Stimulated activated CD8-positive, alpha-beta memory T cell treated with anti-CD3 and anti-CD28 coated beads, Interleukin-7, amount 100 ng/mL, for 4 hours (primary cell): ENCODE measurements around the gene KIF6.

Source experiments
- DNase-seq, 2 donors: peaks; one replicate each; pipeline ENCODE4 v3.0.0-alpha.2; 2020; ENCODE audit warnings: low read depth in 2 of 2

KIF6 gene

DNA sequence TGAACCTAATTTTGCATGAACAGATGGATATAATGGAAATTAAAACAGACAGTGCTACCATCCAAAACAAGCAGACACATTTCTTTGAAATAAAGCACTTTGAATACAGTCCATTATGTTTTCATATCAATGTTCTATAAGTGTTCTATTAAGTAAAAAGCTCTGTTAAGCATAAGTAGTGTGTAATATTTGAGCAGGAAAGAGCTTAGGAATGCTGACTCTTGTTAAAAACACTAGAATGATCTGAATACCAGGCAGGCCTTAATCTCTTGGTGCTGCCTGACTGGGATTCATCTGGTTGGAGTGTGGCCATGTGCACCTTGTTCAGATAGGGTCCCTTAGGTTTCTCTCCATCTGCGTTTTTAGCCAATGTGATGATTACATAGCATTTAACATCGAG lies 130.9 kb downstream of the KIF6 start:
- DNase-seq: no peak

DNA sequence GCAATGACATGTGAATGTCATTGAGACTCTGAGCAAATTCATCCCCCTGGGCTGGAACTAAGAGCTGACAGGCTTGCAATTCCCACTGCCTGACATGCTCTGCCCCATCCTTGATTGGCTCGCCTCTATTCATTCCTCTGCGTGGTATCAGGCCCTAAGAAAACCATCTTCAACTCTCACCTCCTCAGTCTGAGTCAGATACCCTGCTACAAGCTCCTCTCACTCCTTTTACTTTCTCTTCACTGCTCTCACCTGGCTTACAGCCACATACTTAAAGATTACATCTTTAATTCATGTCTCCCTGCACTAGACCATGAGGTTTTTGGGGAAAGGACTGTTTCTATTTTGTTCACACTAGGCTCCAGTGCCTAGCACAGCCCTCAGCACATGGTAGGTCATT lies 131.6 kb downstream of the KIF6 start:
- no peak for DNase-seq

DNA sequence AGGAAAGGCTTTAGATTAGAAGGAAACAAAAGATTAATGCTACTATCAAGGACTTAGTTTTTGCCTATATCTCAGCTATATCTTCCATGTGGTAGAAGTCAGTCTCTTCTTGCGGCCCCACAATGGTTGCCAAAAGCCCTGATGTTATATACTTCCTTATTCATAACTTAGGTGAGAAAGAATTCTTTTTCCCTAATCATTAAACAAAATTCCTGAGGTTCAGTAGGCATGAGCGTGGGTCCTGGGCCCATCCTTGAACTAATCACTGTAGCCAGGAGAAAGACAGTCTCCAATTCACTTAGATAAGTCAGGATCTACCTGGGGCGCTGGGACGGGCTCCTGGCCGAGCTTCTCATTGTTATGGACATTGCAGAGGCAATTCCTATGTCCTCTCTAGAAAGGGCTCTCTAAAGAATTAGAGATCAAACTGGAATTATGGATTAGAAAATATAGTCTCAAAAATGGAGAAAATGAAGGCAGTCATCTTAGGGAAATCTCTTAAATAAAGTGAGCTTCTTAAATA lies 134.3 kb downstream of the KIF6 start:
- DNase-seq: no peak

DNA sequence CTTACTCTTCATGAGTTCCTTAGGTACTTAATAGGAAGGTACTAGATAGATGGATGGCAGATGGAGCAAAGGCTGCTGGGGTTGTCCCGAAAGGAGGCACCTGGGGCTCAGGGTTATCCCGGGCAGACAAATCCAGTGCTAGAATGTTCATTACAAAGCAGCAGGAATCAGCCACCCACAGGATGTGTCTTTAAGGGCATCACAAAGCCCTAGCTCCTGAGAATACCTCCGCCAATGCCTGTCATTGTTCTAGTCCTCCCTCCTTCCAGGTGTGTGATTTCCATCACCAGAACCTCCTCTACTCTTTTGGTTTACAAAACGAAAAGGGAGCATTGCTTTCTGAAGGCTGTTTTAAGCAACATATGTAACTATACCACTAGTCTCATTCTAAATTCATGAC lies 138.1 kb downstream of the KIF6 start:
- no peak for DNase-seq

DNA sequence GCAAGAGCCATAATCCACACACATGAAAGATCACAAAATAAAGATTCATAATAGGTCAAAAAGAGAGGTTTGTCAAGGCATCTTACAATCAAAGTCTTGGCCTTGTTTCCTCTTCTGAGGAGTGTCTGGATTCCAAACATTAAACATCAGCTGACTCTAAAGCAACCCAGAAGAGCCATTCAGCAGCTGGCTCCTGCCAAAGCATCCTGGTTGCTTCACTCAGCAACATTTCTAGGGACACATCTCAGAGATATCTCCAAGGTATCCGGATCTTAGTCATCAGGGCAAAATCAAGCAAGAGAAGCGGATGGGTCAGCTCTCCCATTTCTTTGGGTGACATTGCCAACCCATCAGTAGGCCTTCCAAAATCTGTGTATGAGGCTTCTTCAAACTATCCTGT lies 139.6 kb downstream of the KIF6 start:
- DNase-seq: no peak

DNA sequence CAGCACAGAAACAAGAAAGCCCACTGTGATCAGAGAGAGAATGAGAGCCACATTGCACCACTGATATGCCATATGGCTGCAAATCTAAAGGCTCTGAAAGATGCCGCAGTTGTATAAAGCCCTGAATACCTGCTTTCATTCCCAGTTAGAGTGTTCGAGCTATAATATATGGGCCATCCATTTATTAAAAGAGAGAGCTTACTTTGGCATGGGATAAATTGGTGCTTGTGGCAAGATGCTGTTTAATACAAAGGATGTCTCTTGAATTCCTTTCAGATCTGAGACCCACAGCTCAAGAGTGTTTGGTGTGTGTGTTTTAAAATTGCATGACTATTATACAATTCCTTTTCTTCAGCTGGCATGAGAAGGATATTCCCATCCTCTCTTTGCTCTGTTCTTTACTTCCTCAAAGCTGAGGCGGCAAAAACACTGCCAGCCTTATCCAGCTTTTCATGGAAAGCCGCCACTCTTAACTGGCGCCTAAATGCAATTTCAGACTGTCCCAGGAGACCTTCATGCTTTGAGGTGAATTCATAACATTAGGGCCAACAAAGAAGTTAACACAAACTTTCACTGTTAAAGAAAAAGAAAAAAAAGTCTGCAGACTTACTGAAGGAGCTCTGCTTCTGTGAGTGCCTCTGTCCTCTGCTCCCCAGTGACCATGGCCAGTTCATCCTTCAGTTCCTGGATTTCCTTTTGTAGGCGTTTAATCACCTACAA lies 147.6 kb downstream of the KIF6 start:
- no peak for DNase-seq

DNA sequence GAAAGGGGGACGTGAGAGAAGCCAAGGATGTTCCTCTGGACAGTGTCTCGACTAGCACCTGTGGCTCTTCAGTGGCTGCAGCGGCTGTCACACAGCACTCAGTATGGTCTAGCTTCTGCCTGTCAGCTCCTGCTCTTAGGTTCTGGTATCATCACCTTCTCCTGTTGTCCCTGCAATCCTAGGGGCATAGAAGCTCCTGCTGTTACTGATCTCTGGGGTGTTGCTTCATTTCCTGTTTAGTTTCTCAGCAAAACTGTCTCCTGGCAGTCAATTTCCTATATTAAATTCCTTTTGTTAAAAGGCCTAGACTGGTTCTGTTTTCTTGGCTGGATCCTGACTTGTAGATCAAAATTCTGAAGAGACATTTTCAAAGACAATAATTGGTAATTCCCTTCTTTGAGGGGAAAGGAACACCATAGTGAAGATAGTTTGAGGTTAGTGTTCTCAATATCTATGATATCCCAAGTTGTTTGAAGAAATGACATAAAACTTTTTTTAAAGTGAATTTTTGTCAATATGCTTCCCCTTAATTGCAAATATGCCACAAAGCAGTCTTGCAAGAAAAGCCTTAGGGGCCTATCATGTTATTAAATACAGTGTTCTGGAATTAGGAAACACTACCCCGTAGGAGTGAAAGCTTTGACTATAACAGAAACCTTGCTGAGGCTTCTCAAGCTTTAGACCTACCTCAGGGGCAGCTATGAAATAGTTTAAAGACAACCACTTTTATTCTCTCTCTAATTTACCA lies 148.5 kb downstream of the KIF6 start:
- no peak for DNase-seq

DNA sequence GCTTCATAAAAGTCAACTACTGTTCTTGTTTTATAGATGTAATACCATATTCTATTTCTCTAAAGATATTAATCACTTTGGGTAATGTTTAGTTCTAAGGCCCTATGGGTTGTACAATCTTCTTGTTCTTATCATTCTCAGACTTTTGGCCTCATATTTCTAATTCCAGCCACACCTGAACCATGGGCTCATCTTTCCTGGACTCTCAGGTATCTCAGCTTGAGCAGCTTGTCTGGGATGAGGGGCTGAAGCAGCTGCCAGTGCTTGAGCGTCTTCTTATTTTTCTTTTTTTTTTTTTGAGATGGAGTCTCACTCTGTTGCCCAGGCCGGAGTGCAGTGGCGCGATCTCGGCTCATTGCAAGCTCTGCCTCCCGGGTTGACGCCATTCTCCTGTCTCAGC lies 150.2 kb downstream of the KIF6 start:
- no peak for DNase-seq

DNA sequence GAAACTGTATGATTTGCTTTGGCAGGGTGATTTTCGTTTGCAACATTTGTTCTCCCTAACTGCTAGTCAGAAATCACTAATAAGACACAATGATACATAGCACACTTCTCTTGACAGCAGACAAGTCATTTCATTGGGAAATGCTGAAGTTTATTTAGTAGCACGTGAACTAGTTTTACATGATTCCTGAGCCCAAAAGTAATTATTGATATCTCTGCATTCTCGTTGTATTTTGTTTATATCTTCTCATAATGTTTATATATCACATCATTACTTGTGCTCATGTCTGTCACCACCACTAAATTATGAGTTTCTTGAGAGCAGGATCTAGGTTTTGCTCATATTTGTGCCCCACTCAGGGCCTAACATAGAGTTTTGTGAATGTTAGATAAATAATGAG lies 151.7 kb downstream of the KIF6 start:
- no peak for DNase-seq

DNA sequence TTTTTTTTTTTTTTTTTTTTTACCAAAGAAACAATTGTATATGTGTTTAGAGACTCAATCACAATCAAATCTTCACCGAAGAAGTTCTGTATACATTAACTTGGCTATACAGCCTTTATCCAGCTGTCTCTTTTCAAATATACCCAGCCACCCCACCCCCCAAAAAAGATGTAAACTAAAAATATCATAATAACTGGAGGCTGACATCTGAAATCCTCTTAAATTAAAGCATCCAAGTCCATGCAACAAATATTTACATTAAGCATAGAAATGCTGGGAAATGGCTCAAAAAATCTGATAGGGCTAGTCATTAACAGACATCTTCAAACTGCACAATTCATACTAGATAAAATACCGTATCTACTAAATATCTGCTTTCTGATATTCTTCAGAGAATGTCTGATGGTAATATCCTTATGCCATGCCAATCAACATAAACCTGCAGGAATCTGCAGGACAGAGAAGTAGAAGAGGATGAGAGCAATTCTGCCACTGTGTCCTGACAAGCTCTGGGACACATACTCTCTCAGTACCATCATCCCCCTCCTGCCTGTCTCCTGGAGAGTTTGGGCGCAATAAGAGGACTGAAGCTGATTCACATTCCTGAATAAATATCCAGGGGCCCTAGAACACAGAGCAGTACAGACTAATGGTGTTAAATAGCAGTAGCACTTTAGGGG lies 152.4 kb downstream of the KIF6 start:
- DNase-seq: no peak

DNA sequence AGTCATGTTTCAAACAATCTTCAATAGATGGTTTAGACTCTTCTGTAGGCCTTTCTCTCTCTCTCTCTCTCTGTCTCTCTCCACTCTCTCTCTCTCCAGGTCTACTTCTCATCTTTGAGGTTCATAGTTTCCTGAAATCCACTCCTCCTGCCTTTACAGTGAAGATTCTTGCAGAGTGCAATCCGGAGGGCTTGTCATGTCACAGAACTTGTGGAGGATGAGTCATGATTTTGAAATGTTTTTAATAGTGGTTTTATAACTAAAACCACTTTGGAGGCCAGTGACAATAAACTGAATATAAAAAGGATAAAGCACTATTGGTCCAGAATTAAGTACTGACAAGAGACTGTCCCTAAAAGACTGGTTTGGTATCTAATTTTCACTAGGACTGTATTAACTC lies 156.3 kb downstream of the KIF6 start:
- DNase-seq: no peak

DNA sequence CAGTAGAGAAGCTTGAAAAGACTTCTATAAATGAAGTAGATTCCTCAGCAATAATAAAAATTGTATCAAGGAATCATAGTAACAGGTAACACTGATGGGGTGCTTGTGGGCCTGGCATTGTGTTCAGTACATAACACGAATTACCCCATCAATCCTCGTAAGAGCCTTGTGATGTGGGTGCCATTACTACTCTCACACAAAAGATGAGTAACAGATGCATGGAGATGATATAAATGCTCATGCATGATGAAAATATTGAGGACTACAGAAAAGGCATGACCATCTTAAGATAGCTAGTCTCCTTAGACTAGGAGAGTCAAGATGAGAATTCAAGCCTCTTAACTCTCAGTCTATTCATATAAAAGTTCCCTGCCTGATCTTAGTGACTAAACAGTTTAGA lies 158.1 kb downstream of the KIF6 start:
- DNase-seq: no peak

DNA sequence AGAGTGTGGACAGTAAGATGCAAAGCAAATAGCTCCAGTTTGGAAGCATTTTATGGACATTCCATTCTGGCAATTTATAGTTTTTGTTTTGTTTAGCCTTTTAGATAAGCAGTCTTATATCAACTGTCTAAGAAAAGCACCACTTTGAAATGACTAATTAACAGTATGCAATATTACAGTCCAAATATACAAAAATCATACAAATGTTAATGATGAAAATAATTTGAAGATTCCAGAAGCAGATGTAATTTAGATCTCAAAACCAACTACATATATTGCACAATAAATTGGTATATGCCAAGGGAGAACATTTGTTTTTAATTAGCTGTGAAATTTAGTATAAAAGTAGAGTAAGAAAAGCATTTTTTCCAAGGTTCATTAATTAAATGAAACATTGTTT lies 158.8 kb downstream of the KIF6 start:
- no peak for DNase-seq

DNA sequence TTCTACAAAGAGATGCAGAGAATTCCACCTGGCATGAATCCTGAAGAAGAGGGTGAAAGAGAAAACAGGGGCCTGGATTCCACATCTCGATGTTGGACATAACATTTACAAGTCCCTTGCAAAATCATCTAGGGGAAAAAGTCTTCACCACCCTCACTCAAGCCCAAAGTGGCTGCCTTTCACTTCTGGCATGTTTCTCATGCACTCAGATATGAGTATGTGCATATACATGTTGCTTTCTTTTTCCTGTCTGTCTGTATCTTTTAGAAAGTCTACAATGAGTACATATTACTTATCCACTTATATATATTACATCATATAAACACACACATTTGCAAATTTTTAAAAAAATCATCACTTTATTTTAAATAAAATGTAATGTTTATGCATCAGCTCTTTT lies 159.3 kb downstream of the KIF6 start:
- no peak for DNase-seq

DNA sequence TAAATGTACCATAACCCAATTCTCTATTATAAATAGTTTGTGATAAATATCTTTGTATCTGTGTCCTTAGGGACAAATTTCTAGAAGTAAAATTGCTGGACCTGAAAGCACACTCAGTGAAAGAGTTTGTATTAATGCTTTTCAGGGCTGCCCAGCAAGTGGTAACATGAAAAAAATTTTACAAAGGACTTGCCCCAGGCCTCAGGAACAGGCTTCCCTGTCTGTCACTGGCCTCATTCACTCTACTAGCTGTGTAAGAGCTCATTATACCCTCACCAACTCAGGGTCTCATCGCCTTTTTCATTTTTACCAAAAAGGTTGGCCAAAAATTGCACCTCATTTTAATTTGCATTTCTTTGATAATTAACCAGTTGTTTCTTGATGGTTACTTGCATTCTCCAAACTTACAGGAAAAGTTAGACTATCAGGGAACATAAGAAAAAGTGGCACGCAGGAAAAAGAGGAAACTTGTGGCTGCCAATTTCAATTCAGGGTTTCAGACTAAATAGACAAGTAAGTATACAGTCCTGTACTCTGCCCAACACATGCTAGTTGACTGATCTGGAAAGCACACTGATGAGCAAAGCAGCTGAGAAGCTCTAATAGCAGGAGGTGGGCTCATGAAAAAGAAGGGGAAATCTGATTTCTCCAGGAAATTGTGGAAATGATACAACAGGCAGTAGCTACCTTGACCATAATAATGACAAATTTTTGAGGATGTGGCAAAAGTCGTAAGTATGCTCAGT lies 161.5 kb downstream of the KIF6 start:
- DNase-seq: no peak

DNA sequence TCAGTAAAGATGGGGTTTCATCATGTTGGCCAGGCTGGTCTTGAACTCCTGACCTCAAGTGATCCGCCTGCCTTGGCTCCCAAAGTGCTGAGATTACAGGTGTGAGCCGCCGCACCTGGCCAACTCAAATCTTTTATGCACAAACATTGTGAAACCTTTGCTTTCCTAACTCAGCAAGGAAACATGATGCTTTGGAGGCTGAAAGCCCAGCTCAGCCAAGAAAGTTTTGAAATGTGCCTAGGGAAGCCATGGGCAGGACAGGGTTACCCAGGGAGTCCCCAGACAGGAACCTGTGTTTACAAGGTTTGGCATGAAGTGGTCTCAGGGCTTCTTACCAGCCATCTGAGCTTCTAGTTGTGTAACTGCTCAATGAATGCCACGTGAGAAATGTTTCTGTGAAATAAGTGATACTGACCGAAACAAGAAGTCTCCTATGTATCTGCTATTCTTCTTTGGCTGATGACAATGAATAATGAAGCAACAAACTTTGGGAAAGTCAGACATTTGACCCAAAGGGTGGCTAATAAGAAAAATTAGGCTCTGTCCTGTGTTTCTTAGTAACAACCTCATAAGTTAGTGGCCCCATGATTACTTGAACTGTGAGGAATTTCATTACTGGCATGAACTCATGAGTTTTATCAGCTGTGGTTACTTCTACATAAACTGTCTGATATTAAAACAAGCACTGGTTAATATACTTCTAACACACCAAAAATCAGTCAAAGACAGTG lies 163.5 kb downstream of the KIF6 start:
- no peak for DNase-seq

DNA sequence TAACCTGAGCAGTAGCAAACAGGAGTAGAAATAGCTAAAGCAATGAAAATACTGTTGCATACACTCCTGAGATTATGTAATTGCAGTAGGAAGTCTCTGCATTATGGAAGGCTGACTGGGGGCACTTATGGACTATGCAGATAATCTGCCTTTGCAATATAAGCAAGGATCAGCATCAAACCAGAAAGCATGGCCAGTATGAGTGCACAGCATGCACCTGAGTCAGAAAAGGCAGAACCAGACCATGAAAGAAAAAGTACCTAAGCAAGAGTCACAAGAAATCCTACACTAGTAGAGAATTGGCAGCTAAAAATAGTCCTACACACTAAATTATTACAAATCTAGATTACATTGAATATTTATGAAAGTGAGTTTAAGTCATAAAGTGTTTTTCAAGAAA lies 164.3 kb downstream of the KIF6 start:
- no peak for DNase-seq

DNA sequence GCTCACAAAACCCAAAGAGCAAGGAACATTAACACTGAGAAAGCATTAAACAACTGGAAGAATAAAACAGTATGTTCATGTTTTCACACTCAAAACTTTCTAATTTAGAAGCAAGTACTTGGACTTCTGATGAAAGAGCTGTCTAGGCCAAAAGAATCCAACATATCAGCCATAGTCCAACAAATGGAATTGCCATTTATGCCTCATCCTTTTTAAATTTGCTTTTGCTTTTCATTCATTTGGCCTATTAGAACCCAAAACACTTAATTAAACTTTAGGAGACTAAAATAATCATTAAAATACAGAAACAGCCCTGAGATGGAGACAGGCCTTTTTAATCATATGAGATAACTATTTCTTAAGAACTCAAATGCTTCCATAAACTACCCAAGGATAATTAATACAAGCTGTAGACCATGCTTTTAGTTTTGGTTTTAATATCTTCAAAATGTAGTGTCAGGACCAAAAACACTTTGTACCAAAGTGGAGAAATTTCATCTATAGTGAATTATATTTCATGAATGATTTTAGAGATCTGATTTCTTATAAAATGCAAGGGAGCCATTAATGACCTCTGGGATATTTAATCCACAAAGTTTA lies 166.5 kb downstream of the KIF6 start:
- DNase-seq: no peak

DNA sequence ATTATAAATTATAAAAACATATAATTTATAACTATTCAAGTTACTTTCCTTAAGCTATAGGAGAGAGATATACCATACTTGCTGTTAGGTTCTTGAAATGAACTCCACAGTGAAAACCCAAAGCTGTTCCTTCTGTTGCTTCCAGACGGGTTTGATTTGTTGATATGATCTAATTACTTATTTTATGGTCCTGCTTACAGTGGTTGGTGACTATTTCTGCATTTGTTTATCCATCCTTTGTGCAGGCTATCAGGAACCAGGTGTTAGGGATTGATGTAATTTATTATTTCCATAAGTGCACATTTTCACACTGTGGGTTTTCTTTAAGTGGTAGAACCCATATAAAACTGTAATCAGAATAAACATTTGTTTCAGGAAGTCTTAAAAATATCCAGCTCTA lies 167.1 kb downstream of the KIF6 start:
- DNase-seq: no peak

DNA sequence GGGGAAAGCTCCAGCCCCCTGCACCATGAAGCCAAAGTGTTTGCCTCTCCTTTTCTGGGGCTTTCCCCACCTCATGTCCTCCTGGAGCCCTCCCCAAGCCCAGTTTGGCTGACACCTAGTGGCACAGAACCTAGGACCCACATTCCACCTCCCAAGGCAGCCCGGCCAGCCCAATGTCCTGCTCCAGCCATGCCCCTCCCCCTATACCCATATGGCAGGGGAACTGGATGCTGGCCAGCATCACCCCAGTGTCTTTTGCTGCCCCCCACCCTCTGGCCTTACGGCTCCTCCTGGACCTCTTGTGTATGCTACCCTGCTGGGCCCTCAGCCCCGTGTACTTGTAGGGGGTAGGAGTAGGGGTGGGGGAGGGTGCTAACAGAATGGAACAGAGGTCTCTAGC lies 170.1 kb downstream of the KIF6 start:
- DNase-seq: no peak
